GM10847 (cell line): ENCODE measurements around the gene C11orf97.

Source experiments
- POLR2A ChIP-seq: IDR thresholded peaks from 2 replicates; pipeline ENCODE4 v1.6.1; 2011; ENCODE audit not compliant: insufficient read length; ENCODE audit errors: extremely low read depth

The C11orf97 gene

DNA sequence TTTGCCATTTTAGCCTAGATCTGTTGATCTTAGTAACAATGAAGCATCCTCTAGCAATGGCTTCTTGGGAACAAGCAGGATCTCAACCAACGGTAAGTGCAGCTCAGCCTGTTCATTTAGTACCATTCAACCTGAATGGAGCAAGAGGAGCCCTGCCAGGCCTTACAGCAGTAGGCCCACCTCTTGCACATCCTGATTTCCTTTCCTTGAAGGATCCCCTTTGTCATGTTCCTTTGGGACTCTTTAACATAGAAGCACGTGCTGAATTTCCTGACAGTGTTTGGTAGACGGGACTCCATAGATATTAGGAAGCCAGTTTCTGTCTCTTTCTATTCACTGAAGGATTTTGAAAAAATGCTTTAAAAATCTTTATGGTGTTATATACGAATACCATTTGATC lies 56.5 kb downstream of the C11orf97 start:
- no peak for TF ChIP-seq POLR2A

DNA sequence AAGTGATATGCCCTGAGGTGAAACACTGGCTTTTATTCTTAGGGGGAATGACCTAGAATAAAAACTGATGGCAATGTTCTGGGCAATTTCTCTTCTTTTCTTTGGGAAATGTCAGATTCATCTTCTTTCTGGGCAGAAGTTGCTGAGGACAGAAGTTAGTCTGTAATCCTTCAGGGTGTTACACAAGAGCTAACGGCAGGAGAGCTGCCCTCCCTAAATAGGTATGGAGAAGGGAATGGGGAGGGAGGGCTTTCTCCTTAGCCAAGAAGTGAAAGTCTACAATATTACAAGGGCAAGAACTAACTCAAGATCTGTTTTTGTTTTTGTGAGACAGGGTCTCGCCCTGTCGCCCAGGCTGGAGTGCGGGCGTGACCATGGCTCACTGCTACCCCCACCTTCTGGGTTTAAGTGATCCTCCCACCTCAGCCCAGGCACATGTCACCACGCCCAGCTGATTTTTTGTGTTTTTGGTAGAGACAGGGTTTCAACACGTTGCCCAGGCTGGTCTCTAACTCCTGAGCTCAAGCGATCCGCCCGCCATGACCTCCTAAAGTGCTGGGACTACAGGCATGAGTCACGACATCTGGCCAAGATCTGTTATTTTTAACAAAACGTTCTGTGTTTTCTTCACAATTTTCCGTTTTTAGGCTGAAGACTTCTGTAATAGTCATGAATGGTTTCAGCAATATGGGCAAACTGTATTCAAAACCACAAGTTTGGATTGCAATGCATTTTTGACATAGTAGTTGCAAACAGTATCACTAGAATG lies 62.1 kb downstream of the C11orf97 start:
- no peak for TF ChIP-seq POLR2A

DNA sequence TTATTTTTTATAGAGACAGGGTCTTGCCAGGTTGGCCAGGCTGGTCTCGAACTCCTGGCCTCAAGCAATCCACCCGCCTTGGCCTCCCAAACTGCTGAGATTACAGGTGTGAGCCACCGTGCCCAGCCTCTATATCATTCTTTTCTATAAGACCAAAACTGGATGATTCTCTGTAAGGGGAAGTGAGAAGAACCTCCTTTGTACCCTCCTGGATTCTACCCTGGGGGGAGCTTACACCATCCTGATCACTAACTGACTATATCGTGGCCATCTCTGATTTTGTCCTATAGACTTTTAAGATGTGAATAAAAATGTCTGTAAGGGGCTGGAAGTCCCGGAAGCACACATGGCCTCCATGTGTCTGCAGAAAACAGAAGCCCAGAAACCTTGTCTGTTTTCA lies 64.0 kb downstream of the C11orf97 start:
- TF ChIP-seq POLR2A = no peak

DNA sequence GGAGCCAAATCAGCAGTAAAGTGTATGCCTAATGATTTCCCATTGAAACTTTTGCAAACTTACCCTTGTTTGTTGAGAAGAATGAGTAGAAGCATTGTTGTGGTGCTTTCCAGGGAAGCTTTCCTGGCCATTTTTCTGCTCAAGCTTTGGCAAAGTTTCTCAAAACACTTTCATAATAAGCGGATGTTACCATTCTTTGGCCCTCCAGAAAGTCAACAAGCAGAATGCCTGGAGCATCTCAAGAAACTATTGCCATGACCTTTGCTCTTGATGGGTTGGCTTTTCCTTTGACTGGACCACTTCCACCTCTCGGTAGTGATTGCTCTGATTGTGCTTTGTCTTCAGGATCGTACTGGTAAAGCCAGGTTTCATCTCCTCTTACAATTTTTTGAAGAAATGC lies 65.6 kb downstream of the C11orf97 start:
- TF ChIP-seq POLR2A = no peak
